ENCODE data around the gene SIPA1. TPM values are rescaled to one million over a fixed set of nuclear protein-coding genes. Genes with fewer than 3 reads are reported as not detected.
"Not testable (repeated sequence)": the region's sequence is repeated elsewhere in the genome, so short reads cannot be mapped to it uniquely, and the experiment has no call there.

SIPA1 gene
- polyA plus RNA-seq, 1 experiment = 11.4 TPM

- no peaks in the 10 kb centered on the region for H3K27me3 ChIP-seq (ENCODE audit: control insufficient read depth, insufficient read depth, low read length)
- no peak for DNase-seq (ENCODE audit: low read depth, low spot score)
- H3K9me3 ChIP-seq (ENCODE audit: control insufficient read depth, insufficient read depth, low read length) = no peaks in the 10 kb centered on the region
- peak overlapping the region; percentile 98 for H3K4me3 ChIP-seq (ENCODE audit: low read depth, low read length)
- ChIA-PET CTCF (interaction anchor here (0.5 to 1.1 kb wide), 5 partner anchors 27 to 298 kb away, joined by 3 to 7 read pairs (median 5); no protein-coding TSS in a partner anchor), POLR2A (interaction anchor here (0.6 to 3.0 kb wide), 6 partner anchors 11 to 49 kb away, joined by 3 to 24 read pairs (median 8); partner anchors contain the start of genes KAT5, PCNX3 and SIPA1)
- H3K27ac ChIP-seq (ENCODE audit: low read depth, low read length) = peak overlapping the region; percentile 98
- no peak for TF ChIP-seq CTCF (IDR thresholded peaks at IDR 0.05; ENCODE audit: low read depth, low read length)
Observed at GRCh38 chr11:65663639-65664200, 25.8 kb downstream of the SIPA1 start.

GRCh38 chr11:65672180-65672860, 34.4 kb downstream of the SIPA1 start:
- H3K27ac ChIP-seq (ENCODE audit: low read depth, low read length) = no peak overlapping the region
- no peaks in the 10 kb centered on the region for H3K9me3 ChIP-seq (ENCODE audit: control insufficient read depth, insufficient read depth, low read length)
- H3K27me3 ChIP-seq (ENCODE audit: control insufficient read depth, insufficient read depth, low read length) = no peaks in the 10 kb centered on the region
- ChIA-PET POLR2A (no interaction called here), CTCF (no interaction called here)
- no peak overlapping the region for H3K4me3 ChIP-seq (ENCODE audit: low read depth, low read length)
- TF ChIP-seq CTCF (IDR thresholded peaks at IDR 0.05; ENCODE audit: low read depth, low read length) = no peak
- no peak for DNase-seq (ENCODE audit: low read depth, low spot score)

GRCh38 chr11:65672982-65673381, 35.1 kb downstream of the SIPA1 start:
- ChIA-PET POLR2A (no interaction called here), CTCF (interaction anchor here (1.3 kb wide), 1 partner anchor 79 kb away, joined by 4 read pairs; no protein-coding TSS in a partner anchor)
- Histone ChIP-seq H3K9me3 (ENCODE audit: control insufficient read depth, insufficient read depth, low read length) (no peaks in the 10 kb centered on the region), H3K27me3 (ENCODE audit: control insufficient read depth, insufficient read depth, low read length) (no peaks in the 10 kb centered on the region), H3K4me3 (ENCODE audit: low read depth, low read length) (no peak overlapping the region), H3K27ac (ENCODE audit: low read depth, low read length) (no peak overlapping the region)
- DNase-seq (ENCODE audit: low read depth, low spot score) = no peak
- no peak for TF ChIP-seq CTCF (IDR thresholded peaks at IDR 0.05; ENCODE audit: low read depth, low read length)

GRCh38 chr11:65680192-65680743, 42.4 kb downstream of the SIPA1 start:
- POLR2A ChIA-PET = no interaction called here
- CTCF ChIA-PET = no interaction called here

GRCh38 chr11:65683480-65683879, 45.6 kb downstream of the SIPA1 start:
- POLR2A ChIA-PET; CTCF ChIA-PET; H3K4me3 ChIP-seq (ENCODE audit: low read depth, low read length); DNase-seq (ENCODE audit: low read depth, low spot score); H3K27ac ChIP-seq (ENCODE audit: low read depth, low read length); H3K9me3 ChIP-seq (ENCODE audit: control insufficient read depth, insufficient read depth, low read length): not testable (repeated sequence)
- peaks cover 14% of the 10 kb centered on the region for H3K27me3 ChIP-seq (ENCODE audit: control insufficient read depth, insufficient read depth, low read length)

More at GRCh38 chr11:65680192-65680743, 42.4 kb downstream of the SIPA1 start:
- no peak for DNase-seq (ENCODE audit: low read depth, low spot score)
- H3K9me3 ChIP-seq (ENCODE audit: control insufficient read depth, insufficient read depth, low read length) = no peaks in the 10 kb centered on the region
- no peak overlapping the region for H3K4me3 ChIP-seq (ENCODE audit: low read depth, low read length)
- no peak overlapping the region for H3K27ac ChIP-seq (ENCODE audit: low read depth, low read length)
- no peak for TF ChIP-seq CTCF (IDR thresholded peaks at IDR 0.05; ENCODE audit: low read depth, low read length)
- H3K27me3 ChIP-seq (ENCODE audit: control insufficient read depth, insufficient read depth, low read length) = peaks cover 10% of the 10 kb centered on the region
